Neutrophil (primary cell): Measurements from ENCODE around the gene ZNF620.
"Not testable (repeated sequence)": the region's sequence is repeated elsewhere in the genome, so short reads cannot be mapped to it uniquely, and the experiment has no call there.

Experiments
- H3K27ac ChIP-seq: fragments of 200-600 bp; sonication (generic); 2 replicates; pipeline ENCODE4 v1.5.1; 2016; ENCODE audit warnings: mild to moderate bottlenecking, moderate library complexity
- H3K27me3 ChIP-seq: fragments of 200-600 bp; sonication (generic); 2 replicates; pipeline ENCODE4 v1.6.0; 2016; ENCODE audit warnings: mild to moderate bottlenecking
- H3K36me3 ChIP-seq: fragments of 200-600 bp; sonication (generic); 2 replicates; pipeline ENCODE4 v1.5.1; 2017
- H3K4me1 ChIP-seq, 2 experiments: fragments of 200-600 bp in 1 of 2; sonication (generic) in 1 of 2; 1 replicate in 1 of 2; 2 replicates in 1 of 2; pipeline versions ENCODE4 v1.5.1 to v1.6.1; 2013 to 2016; ENCODE audit warnings: low read depth in 1 of 2, low read length in 1 of 2, mild to moderate bottlenecking in 1 of 2, moderate library complexity in 1 of 2; ENCODE audit not compliant: control insufficient read depth in 1 of 2, insufficient read depth in 1 of 2
- H3K4me3 ChIP-seq, 2 experiments: fragments of 200-600 bp in 1 of 2; sonication (generic) in 1 of 2; 1 replicate in 1 of 2; 2 replicates in 1 of 2; pipeline ENCODE4 v1.5.1; 2013 to 2016; ENCODE audit warnings: low read depth in 1 of 2, low read length in 1 of 2, mild to moderate bottlenecking in 1 of 2, moderate library complexity in 1 of 2
- H3K9me3 ChIP-seq: fragments of 200-600 bp; sonication (generic); 2 replicates; pipeline ENCODE4 v1.5.1; 2016
- TF ChIP-seq, protein P1 (sequence below): fragments of 200-600 bp; sonication (generic); IDR thresholded peaks from 2 replicates; pipeline ENCODE4 v1.5.1; 2016; ENCODE audit warnings: antibody characterized with exemption

The ZNF620 gene

GRCh38 chr3:40532252-40532651 is 26.4 kb downstream of the ZNF620 start:
- TF ChIP-seq, protein P1, sequence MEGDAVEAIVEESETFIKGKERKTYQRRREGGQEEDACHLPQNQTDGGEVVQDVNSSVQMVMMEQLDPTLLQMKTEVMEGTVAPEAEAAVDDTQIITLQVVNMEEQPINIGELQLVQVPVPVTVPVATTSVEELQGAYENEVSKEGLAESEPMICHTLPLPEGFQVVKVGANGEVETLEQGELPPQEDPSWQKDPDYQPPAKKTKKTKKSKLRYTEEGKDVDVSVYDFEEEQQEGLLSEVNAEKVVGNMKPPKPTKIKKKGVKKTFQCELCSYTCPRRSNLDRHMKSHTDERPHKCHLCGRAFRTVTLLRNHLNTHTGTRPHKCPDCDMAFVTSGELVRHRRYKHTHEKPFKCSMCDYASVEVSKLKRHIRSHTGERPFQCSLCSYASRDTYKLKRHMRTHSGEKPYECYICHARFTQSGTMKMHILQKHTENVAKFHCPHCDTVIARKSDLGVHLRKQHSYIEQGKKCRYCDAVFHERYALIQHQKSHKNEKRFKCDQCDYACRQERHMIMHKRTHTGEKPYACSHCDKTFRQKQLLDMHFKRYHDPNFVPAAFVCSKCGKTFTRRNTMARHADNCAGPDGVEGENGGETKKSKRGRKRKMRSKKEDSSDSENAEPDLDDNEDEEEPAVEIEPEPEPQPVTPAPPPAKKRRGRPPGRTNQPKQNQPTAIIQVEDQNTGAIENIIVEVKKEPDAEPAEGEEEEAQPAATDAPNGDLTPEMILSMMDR: no peak
- Histone ChIP-seq H3K27ac (no peak overlapping the region), H3K9me3 (no peaks in the 10 kb centered on the region), H3K27me3 (no peaks in the 10 kb centered on the region), H3K4me3 (no peak overlapping the region), H3K36me3 (peaks cover 58% of the 10 kb centered on the region), H3K4me1 (no peaks in the 10 kb centered on the region)

DNA sequence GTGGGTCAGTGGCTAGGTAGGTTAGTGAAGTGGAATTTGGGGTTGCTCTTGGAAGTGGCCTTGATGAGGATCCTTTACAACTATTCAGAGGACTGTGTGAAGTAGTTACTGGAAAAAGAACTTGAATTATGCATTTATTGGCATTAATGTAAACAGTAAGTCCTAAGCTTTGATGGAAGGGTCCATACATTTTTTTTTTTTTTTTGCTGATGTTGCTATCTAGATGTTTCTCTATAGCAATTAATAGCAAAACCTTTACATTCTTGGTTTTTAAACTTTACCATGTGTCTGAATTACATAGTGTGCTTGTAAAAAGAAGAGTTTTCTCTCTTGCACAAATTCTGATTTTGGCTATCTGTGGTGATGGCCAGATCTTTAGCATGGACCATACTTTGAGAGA is 28.4 kb downstream of the ZNF620 start:
- H3K36me3 ChIP-seq: peaks cover 41% of the 10 kb centered on the region
- H3K4me1 ChIP-seq: no peaks in the 10 kb centered on the region
- H3K4me3 ChIP-seq: no peak overlapping the region
- TF ChIP-seq, protein P1: no peak
- no peak overlapping the region for H3K27ac ChIP-seq
- H3K9me3 ChIP-seq: no peaks in the 10 kb centered on the region
- no peaks in the 10 kb centered on the region for H3K27me3 ChIP-seq

- no peaks in the 10 kb centered on the region for H3K9me3 ChIP-seq
- TF ChIP-seq, protein P1: no peak
- H3K27ac ChIP-seq: no peak overlapping the region
- no peaks in the 10 kb centered on the region for H3K4me1 ChIP-seq
- H3K4me3 ChIP-seq: no peak overlapping the region
- H3K36me3 ChIP-seq: no peaks in the 10 kb centered on the region
- no peaks in the 10 kb centered on the region for H3K27me3 ChIP-seq
These were observed 41.0 kb downstream of the ZNF620 start for GRCh38 chr3:40546816-40547215.

DNA sequence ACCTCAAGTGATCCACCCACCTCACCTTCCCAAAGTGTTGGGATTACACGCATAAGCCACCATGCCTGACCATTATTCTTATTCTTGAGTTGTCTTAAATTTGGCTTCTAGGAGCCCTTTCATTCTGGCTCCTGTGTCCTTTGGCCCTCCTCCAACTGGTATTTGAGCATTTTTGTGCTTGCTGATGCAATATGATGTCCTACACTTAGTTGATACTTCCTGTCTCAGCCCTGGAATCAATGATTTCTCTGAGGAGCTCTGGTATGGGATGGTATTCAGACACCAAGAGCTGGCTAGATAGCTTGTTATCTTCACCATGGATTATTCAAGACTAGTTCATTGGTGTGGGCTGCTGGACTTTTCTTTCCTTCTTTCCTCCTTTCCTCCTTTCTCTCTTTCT is 44.3 kb downstream of the ZNF620 start:
- Histone ChIP-seq H3K9me3 (no peaks in the 10 kb centered on the region), H3K27me3 (no peaks in the 10 kb centered on the region), H3K4me3 (no peak overlapping the region), H3K27ac (no peak overlapping the region), H3K36me3 (no peaks in the 10 kb centered on the region), H3K4me1 (no peaks in the 10 kb centered on the region)
- TF ChIP-seq, protein P1: no peak

GRCh38 chr3:40557575-40558161 is 51.8 kb downstream of the ZNF620 start:
- H3K27ac ChIP-seq: no peak overlapping the region
- no peak overlapping the region for H3K4me3 ChIP-seq
- H3K36me3 ChIP-seq: no peaks in the 10 kb centered on the region
- no peaks in the 10 kb centered on the region for H3K4me1 ChIP-seq
- H3K27me3 ChIP-seq: no peaks in the 10 kb centered on the region
- TF ChIP-seq, protein P1: no peak
- H3K9me3 ChIP-seq: no peaks in the 10 kb centered on the region

DNA sequence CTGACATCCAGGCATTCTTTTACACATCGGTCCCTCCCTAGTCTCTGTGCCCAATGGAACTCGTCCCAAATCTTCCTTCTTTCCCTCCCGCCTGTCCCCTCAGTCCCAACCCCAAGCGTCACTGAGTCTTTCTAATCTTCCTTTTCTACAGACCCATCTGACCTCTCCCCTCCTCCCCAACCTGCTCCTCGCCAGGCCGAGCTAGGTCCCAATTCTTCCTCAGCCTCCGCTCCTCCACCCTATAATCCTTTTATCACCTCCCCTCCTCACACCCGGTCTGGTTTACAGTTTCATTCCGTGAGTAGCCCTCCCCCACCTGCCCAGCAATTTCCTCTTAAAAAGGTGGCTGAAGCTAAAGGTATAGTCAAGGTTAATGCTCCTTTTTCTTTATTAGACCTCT is 56.6 kb downstream of the ZNF620 start:
- H3K9me3 ChIP-seq, H3K27ac ChIP-seq, H3K27me3 ChIP-seq, H3K36me3 ChIP-seq, H3K4me3 ChIP-seq, H3K4me1 ChIP-seq: not testable (repeated sequence)

DNA sequence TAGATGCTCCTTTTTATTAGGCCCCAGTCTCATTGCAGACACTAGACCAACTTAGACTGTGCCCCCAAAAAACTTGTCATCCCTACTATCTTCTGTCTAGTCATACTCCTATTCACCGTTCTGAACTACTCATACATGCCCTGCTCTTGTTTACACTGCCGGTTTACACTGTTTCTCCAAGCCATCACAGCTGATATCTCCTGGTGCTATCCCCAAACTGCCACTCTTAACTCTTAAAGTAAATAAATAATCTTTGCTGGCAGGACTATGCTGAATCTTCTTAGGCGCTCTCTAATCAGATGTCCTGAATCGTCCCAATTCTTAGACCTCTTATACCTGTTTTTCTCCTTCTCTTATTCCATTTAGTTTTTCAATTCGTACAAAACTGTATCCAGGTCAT is 59.8 kb downstream of the ZNF620 start:
- H3K4me1 ChIP-seq, H3K4me3 ChIP-seq: not testable (repeated sequence)

More for the DNA sequence above, 59.8 kb downstream of the ZNF620 start:
- not testable (repeated sequence) for H3K27me3 ChIP-seq, H3K9me3 ChIP-seq, H3K27ac ChIP-seq, H3K36me3 ChIP-seq
